Skeletal muscle tissue (tissue), 4 donors: Measurements from ENCODE around the gene ABCC10. TPM values are rescaled to one million over a fixed set of nuclear protein-coding genes. Genes with fewer than 3 reads are reported as not detected.
"Not testable (repeated sequence)": the region's sequence is repeated elsewhere in the genome, so short reads cannot be mapped to it uniquely, and the experiment has no call there.

Experiments
- H3K27ac ChIP-seq: one replicate; pipeline ENCODE4 v1.7.0; 2013; ENCODE audit warnings: mild to moderate bottlenecking, low read depth, low read length, inconsistent platforms
- H3K27me3 ChIP-seq, 3 donors: one replicate each; pipeline ENCODE4 v1.7.0; 2013; ENCODE audit warnings: low read length in 3 of 3; ENCODE audit not compliant: control insufficient read depth in 3 of 3, insufficient read depth in 3 of 3
- H3K36me3 ChIP-seq, 3 donors: one replicate each; pipeline ENCODE4 v1.7.0; 2013; ENCODE audit warnings: low read length in 3 of 3; ENCODE audit not compliant: control insufficient read depth in 3 of 3, insufficient read depth in 3 of 3
- H3K4me1 ChIP-seq, 3 donors: one replicate each; pipeline ENCODE4 v1.7.0; 2013; ENCODE audit warnings: low read length in 3 of 3, mild to moderate bottlenecking in 3 of 3; ENCODE audit not compliant: control insufficient read depth in 3 of 3, insufficient read depth in 3 of 3
- H3K4me3 ChIP-seq, 3 donors: one replicate each; pipeline ENCODE4 v1.7.0; 2013; ENCODE audit warnings: low read length in 3 of 3
- H3K9ac ChIP-seq, 3 donors: one replicate each; pipeline ENCODE4 v1.7.0; 2013; ENCODE audit warnings: low read length in 3 of 3, mild to moderate bottlenecking in 3 of 3, moderate library complexity in 2 of 3, low read depth in 1 of 3
- H3K9me3 ChIP-seq, 3 donors: one replicate each; pipeline ENCODE4 v1.7.0; 2013; ENCODE audit warnings: low read length in 3 of 3; ENCODE audit not compliant: control insufficient read depth in 3 of 3
- total RNA-seq: library from RNA; depleted of rRNA; stranded (reverse); fragments of >200 nt; gene quantifications from one replicate; pipeline ENCODE4 v1.2.3, GENCODE V29; 2014
- donor health status: Osteomylitis.

Gene ABCC10
- total RNA-seq, 1 donor from 2014 or later, result 8.9 TPM

- Histone ChIP-seq H3K4me3 (no peak overlapping the region), H3K4me1 (no peaks in the 10 kb centered on the region), H3K27me3 (peaks cover 0 to 8% (median 7%) of the 10 kb centered on the region in 3 donors), H3K9me3 (no peaks in the 10 kb centered on the region), H3K9ac (no peak overlapping the region), H3K36me3 (no peaks in the 10 kb centered on the region), H3K27ac (no peak overlapping the region)
Observed at GRCh38 chr6:43391440-43392031, 35.8 kb upstream of the ABCC10 start.

DNA sequence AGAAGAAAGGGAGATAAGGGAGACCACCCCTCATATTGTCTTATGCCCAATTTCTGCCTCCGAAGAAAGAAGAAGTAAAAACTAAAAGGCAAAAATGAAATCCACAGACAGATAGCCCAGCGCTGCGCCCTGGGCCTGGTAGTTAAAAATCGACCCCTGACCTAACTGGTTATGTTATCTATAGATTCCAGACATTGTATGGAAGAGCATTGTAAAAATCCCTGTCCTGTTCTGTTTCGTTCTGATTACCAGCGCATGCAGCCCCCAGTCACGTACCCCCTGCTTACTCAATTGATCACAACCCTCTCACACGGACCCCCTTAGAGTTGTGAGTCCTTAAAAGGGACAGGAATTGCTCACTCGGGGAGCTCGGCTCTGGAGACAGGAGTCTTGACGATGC lies 34.2 kb upstream of the ABCC10 start:
- H3K4me3 ChIP-seq, H3K36me3 ChIP-seq, H3K9me3 ChIP-seq, H3K4me1 ChIP-seq, H3K27me3 ChIP-seq, H3K9ac ChIP-seq, H3K27ac ChIP-seq: not testable (repeated sequence)

DNA sequence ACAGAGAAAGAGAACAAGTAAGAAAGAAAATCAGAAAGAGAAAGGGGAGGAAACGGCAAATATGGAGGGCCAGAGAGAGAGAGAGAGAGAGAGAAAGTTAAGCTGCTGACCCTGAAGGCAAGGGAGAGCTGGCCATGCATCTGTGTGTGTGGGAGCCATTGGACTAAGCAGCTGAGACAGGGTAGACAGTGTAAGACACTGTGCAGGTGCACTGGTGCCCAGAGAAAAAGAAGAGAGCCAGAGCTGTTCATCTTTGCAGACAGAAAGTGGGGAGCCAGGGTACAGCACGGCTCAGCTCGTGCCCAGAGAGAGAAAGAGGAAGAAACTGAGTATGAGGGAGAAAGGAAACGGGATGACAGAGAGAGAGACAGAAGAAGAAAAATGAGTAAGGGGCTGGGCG lies 33.7 kb upstream of the ABCC10 start:
- no peak overlapping the region for H3K4me3 ChIP-seq
- no peaks in the 10 kb centered on the region for H3K36me3 ChIP-seq
- H3K4me1 ChIP-seq, result no peaks in the 10 kb centered on the region
- H3K9me3 ChIP-seq, result no peaks in the 10 kb centered on the region
- peaks cover 0 to 8% (median 7%) of the 10 kb centered on the region in 3 donors for H3K27me3 ChIP-seq
- no peak overlapping the region for H3K27ac ChIP-seq
- no peak overlapping the region for H3K9ac ChIP-seq

DNA sequence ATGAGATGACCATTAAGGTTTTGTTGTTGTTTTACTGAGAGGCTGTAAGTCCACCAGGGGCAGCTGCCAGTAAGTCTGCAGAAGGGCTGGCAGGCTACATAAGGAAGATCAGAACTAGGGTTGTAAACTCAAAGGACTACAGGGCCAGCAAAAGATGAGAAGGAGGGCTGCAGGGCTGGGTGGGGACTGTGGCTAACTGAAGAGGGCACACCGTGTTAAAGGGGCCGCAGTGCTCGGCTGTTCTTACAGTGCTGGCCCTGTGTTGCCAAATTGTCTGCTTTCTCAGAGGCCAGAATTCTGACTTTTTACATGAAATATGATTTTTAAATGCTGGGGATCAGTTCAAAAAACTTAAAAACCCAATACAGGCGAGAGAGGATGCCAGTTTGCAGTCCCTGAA lies 32.4 kb upstream of the ABCC10 start:
- Histone ChIP-seq H3K27me3 (peaks cover 0 to 8% (median 7%) of the 10 kb centered on the region in 3 donors), H3K4me3 (no peak overlapping the region), H3K36me3 (no peaks in the 10 kb centered on the region), H3K4me1 (no peaks in the 10 kb centered on the region), H3K27ac (no peak overlapping the region), H3K9me3 (no peaks in the 10 kb centered on the region), H3K9ac (no peak overlapping the region)

GRCh38 chr6:43395776-43396175 lies 31.6 kb upstream of the ABCC10 start:
- no peak overlapping the region for H3K27ac ChIP-seq
- no peaks in the 10 kb centered on the region for H3K36me3 ChIP-seq
- no peak overlapping the region for H3K4me3 ChIP-seq
- H3K9me3 ChIP-seq, result no peaks in the 10 kb centered on the region
- no peaks in the 10 kb centered on the region for H3K4me1 ChIP-seq
- peaks cover 0 to 8% (median 4%) of the 10 kb centered on the region in 3 donors for H3K27me3 ChIP-seq
- no peak overlapping the region for H3K9ac ChIP-seq

DNA sequence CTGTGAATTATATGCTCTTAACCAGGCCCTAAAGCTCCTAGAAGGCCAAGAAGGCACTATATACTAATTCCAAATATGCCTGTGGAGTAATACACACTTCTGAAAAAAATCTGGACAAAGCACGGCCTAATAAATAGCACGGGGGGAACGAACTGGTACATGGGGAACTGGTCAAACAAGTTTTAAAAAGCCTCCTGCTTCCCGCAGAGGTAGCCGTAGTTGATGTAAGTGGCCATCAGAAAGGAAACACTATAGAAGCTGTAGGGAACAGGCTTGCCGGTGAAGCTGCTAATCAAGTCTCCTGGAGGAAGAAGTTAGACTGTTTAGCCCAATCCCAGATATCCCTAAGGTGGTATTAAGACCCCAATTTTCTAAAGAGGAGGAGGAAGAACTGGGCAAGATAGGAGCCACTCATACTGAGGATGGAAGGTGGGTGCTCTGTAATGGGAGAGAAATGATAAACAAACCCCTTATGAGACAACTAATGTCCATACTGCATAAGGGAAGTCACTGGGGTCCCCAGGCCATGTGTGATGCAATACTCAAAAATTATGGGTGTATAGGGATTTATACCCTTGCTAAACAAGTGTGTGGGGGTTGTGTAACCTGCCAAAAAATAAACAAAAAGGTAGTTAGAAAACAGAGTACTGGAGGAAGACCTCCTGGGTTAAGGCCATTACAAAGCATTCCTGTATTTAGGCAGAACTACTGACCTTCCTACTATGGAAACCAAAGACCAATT lies 30.8 kb upstream of the ABCC10 start:
- Histone ChIP-seq H3K4me3 (no peak overlapping the region), H3K9ac (no peak overlapping the region), H3K9me3 (no peaks in the 10 kb centered on the region), H3K36me3 (no peaks in the 10 kb centered on the region), H3K27me3 (peaks cover 0 to 6% (median 2%) of the 10 kb centered on the region in 3 donors), H3K27ac (no peak overlapping the region), H3K4me1 (no peaks in the 10 kb centered on the region)

- H3K27me3 ChIP-seq, result peaks cover 0 to under 1% (median 0%) of the 10 kb centered on the region in 3 donors
- no peaks in the 10 kb centered on the region for H3K4me1 ChIP-seq
- H3K9ac ChIP-seq, result no peak overlapping the region
- H3K9me3 ChIP-seq, result no peaks in the 10 kb centered on the region
- no peaks in the 10 kb centered on the region for H3K36me3 ChIP-seq
- H3K27ac ChIP-seq, result no peak overlapping the region
- no peak overlapping the region for H3K4me3 ChIP-seq
Observed at GRCh38 chr6:43399932-43400487, 27.3 kb upstream of the ABCC10 start.

- peaks cover 0 to 4% (median 0%) of the 10 kb centered on the region in 3 donors for H3K27me3 ChIP-seq
- H3K4me3 ChIP-seq, result no peak overlapping the region
- H3K27ac ChIP-seq, result no peak overlapping the region
- H3K4me1 ChIP-seq, result no peaks in the 10 kb centered on the region
- no peaks in the 10 kb centered on the region for H3K36me3 ChIP-seq
- no peak overlapping the region for H3K9ac ChIP-seq
- no peaks in the 10 kb centered on the region for H3K9me3 ChIP-seq
Observed at GRCh38 chr6:43401730-43402129, 25.6 kb upstream of the ABCC10 start.

- Histone ChIP-seq H3K27ac (no peak overlapping the region), H3K9ac (no peak overlapping the region), H3K9me3 (no peaks in the 10 kb centered on the region), H3K4me1 (no peaks in the 10 kb centered on the region), H3K4me3 (no peak overlapping the region), H3K27me3 (peaks cover 0 to 4% (median 0%) of the 10 kb centered on the region in 3 donors), H3K36me3 (no peaks in the 10 kb centered on the region)
Observed at GRCh38 chr6:43402820-43403219, 24.5 kb upstream of the ABCC10 start.

GRCh38 chr6:43405354-43405753 lies 22.0 kb upstream of the ABCC10 start:
- Histone ChIP-seq H3K4me3 (no peak overlapping the region), H3K9ac (no peak overlapping the region), H3K9me3 (no peaks in the 10 kb centered on the region), H3K36me3 (no peaks in the 10 kb centered on the region), H3K4me1 (no peaks in the 10 kb centered on the region), H3K27ac (no peak overlapping the region), H3K27me3 (peaks cover 0 to 4% (median 4%) of the 10 kb centered on the region in 3 donors)
